ACHN (cell line): Measurements from ENCODE around the gene POFUT2.
A peak's percentile ranks its signal among the peaks of the same experiment; 100 is the strongest.

ENCODE experiments used
- DNase-seq: peaks from one replicate; pipeline ENCODE4 v3.0.0-alpha.2; 2015
- in situ Hi-C: cut with HindIII; loops from 2 replicates; pipeline ENCODE4 v1.10.0; 2017; ENCODE audit warnings: low sequenced_read_pairs, low pct_ligation_motif_present, low pct_unique_long_range_greater_than_20kb

The POFUT2 gene

GRCh38 chr21:45287438-45288391 is at the start of gene POFUT2:
TSS of gene POFUT2 (minus strand) at chr21:45287895. CDS start at chr21:45287871, 24 bp downstream.
- peak; percentile 90 for DNase-seq
- in situ Hi-C loops, result no loop called here

GRCh38 chr21:45336870-45337269 is 49.2 kb upstream of the POFUT2 start:
- DNase-seq, result no peak
- in situ Hi-C loops, result no loop called here

GRCh38 chr21:45336535-45336810 is 48.8 kb upstream of the POFUT2 start:
- in situ Hi-C loops, result no loop called here
- DNase-seq, result no peak

DNA sequence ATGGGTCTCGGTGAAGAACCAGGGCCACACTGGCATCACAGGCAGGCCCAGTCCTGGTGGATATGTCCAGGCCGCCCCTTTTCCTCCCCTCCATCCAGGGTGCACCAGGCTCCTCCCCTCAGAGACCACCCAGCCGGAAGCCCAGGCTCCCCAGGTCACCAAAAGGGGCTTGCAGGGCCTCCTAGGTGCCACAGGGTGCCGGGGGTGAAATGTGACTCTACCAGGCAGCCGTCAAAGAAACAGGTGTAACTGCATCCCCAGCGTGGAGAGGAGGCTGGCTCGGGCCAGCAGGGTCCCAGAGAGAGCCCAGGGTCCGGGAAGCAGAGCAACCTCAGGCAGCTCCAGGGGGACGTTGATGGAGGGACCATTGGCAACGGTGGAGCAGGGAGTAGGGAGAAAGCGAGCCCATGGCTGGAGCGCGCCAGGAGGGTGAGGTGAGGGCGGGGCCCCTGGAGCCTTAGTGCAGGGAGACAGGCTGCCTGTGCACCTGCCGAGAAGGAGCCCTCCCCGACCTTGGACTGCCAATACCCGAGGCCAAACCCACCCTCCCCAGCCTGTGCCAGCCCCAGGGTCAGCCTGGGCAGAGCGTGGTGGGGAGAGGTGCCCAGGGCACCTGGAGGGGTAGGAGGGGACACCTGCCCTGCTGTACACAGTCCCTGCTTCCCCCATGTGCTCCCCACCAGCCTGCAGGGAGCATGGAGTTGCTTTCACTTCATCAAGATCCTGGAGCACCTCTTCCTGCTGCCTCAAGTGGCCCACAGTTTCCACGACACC is 48.3 kb upstream of the POFUT2 start:
- DNase-seq, result no peak
- in situ Hi-C loops, result no loop called here

DNA sequence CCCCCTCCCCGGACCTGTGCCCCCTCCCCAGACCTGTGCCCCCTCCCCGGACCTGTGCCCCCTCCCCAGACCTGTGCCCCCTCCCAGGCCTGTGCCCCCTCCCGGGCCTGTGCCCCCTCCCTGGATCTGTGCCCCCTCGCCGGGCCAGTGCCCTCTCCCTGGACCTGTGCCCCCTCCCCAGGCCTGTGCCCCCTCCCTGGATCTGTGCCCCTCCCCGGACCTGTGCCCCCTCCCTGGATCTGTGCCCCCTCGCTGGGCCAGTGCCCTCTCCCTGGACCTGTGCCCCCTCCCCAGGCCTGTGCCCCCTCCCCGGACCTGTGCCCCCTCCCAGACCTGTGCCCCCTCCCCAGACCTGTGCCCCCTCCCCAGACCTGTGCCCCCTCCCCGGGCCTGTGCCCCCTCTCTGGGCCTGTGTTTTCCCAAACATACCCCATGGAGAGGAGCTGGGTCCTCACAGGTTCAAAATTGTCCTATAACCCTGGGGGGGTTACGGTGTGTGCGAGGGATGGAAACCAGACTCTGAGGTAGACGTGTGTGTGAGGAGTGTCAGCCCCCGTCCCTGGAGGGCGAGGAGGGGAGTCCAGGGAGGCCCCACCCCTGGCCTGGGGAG is 47.6 kb upstream of the POFUT2 start:
- no peak for DNase-seq
- in situ Hi-C loops, result no loop called here

GRCh38 chr21:45334591-45335081 is 46.9 kb upstream of the POFUT2 start:
- no peak for DNase-seq
- in situ Hi-C loops, result no loop called here

- no peak for DNase-seq
- in situ Hi-C loops, result no loop called here
Measured at GRCh38 chr21:45334134-45334533, 46.4 kb upstream of the POFUT2 start.

DNA sequence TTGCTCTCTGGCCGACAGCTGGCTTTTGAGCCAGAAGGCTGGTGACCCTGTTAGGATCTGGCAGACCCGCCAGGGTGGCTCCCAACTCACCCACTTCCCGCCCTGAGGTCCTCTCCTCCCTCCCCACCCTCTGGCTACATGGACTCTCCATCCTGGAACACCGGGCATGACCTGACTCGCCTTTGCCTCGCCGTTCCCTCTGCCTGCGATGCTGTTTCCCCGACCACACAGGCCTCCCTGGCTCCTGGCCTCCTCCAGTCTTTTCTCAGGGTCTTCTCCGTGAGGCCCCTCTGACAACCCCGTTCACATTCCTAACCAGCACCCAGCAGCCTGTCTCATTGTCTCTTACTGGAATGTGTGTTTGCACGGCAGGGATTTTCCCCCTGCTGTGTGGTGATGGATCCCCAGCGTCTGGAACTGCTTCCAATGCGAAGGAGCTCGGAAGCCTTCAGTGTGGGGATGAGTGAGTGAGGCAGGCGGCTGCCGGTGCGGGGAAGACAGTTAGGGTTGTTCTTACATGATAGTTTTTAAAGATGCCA is 46.0 kb upstream of the POFUT2 start:
- in situ Hi-C loops, result no loop called here

GRCh38 chr21:45332981-45333582 is 45.4 kb upstream of the POFUT2 start:
- no peak for DNase-seq
- in situ Hi-C loops, result no loop called here

More for the DNA sequence above, 46.0 kb upstream of the POFUT2 start:
- no peak for DNase-seq

DNA sequence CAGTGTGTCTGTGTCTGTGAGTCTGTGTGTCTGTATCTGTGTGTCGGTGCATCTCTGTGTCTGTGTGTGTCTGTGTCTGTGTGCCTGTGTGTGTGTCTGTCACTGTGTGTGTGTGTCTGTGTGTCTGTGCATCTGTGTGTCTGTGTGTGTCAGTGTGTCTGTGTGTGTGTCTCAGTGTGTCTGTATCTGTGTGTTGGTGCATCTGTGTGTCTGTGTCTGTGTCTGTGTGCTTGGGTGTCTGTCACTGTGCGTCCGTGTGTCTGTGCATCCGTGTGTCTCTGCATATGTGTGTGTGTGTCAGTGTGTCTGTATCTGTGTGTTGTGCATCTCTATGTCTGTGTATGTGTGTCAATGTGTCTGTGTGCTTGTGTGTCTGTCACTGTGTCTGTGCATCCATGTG is 44.7 kb upstream of the POFUT2 start:
- DNase-seq, result no peak
- in situ Hi-C loops, result no loop called here

GRCh38 chr21:45331531-45332147 is 43.9 kb upstream of the POFUT2 start:
- in situ Hi-C loops, result no loop called here
- DNase-seq, result no peak

- in situ Hi-C loops, result no loop called here
- no peak for DNase-seq
Measured at GRCh38 chr21:45330851-45331261, 43.2 kb upstream of the POFUT2 start.

DNA sequence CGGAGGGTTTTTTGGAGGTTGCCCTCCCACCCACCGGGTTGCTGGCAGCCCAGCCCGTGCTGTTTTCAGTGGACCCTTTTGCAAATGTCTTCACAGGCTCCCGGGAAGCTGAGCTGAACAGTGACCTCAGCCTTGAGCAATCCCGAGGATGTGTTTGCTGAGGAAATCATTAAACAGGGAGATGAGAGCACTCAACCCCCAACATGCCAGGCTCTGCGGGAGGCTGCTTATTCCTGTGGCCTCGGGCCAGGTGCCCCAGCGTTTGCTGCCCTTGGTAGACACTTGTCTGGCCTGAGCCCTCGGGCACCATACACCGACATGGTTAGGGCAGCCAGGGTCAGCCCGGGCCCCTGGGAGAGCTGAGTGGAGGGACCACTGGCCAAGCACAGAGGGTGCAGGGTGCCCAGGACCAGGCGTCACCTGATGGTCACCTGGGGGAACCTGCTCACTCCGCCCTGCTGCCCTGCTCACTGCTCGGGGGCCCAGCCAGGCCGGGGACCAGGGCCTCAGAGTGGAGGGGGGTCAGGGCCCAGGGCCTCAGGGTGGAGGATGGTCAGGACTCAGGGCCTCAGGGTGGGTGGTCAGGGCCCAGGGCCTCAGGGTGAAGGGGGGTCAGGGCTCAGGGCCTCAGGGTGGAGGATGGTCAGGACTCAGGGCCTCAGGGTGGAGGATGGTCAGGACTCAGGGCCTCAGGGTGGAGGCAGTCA is 42.5 kb upstream of the POFUT2 start:
- DNase-seq, result peak; percentile 97
- in situ Hi-C loops, result no loop called here

GRCh38 chr21:45329261-45330074 is 41.8 kb upstream of the POFUT2 start:
- in situ Hi-C loops, result no loop called here
- DNase-seq, result peak; percentile 75

DNA sequence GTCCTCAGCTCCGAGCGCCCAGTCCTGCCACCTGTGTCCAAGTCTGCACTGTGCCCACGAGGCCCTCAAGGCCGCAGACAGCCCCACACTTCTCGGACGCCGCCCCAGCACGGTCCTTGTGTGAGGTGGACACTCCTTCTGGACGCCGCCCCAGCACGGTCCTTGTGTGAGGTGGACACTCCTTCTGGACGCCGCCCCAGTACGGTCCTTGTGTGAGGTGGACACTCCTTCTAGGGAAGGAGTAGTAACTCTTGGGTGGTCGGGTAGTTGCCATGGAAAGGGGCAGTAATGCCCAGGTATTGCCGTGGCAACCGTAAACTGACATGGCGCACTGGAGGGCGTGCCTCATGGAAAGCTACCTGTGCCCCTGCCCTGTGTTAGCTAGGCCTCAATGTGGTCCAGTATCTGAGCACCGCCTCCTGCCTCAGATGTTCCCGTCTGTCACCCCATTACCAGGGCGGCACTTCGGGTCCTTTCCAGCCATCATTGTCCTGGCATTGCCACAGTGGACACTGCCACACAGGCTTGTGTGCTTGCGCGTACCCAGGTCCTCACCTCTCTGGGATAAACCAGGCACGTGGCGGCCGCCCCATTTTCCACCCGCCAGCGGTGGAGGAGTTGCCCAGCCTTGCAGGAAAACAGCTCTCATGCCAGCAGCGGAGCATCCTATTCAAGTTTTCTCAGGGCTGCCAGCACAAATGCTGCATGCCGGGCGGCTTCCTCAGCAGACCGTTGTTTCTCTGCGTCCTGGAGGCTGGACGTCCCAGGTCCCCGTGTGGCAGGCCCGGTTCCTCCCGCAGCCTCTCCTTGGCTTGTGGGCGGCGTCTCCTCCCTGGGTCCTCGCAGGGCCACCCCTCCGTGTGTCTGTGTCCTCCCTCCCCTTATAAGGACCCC is 40.8 kb upstream of the POFUT2 start:
- in situ Hi-C loops, result no loop called here
- peak; percentile 12 for DNase-seq
